Peyer's patch (tissue), 4 donors: Measurements from ENCODE around the gene EID1.
A peak's percentile ranks its signal among the peaks of the same experiment; 100 is the strongest.

Source experiments
- CTCF ChIP-seq, 6 experiments: fragments of 450-650 bp in 4 of 6; fragments of 200-600 bp in 2 of 6; sonication (generic) in 1 of 6; IDR thresholded peaks; one replicate each; pipeline ENCODE4 v1.5.1; 2017 to 2019; ENCODE audit warnings: antibody characterized with exemption in 6 of 6, mild to moderate bottlenecking in 3 of 6, moderate library complexity in 1 of 6
- POLR2A ChIP-seq, 2 donors: fragments of 450-650 bp; IDR thresholded peaks; one replicate each; pipeline ENCODE4 v1.5.1; 2017; ENCODE audit warnings: antibody characterized with exemption in 2 of 2, mild to moderate bottlenecking in 2 of 2, moderate library complexity in 2 of 2

DNA sequence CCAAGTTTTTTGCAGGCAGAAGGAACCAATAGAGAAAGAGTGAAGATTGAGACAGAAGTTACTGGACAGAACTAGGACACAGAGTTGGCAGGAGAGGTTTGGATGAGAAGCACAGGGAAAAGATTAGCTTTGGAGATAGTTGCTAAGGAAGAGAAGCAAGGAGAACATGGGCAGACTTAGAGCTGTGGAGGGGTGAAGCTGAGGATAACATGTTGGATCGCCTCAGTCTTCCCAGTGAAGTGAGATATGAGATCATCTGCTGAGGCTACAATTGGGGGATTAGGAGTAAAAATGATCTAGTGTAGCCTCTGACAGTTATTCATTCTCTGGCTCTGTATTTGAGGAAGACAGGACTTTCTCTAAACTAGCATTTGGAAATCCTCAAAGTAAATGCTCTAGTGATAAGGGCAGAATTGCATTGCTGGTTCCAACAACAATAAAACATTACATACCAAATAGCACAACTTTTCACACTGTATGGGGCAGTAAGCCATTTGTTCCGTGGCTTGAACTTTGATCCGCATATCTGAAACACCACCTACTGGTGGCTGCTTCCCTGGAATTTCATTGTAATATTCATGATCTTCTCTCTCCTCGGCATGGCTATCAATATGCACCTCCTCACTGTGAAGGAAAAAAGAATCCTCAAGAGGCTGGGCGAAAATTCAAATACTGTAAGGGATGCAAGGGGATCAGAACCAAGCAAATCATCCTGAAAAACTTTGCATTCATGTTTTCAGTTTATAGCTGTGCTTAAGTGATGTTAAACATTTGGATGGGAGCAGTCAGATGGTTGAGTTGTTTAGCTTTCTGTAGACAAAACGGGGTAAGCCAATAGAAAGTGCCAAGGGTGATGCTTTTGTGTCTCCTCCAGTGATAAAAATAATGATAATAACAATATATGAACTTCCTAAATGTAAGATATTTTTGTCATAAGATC, 22.2 kb upstream of the EID1 start:
- TF ChIP-seq CTCF (IDR thresholded peaks at IDR 0.05) (peak in 5 of 6 experiments; percentile 13 to 70 (median 60)), POLR2A (IDR thresholded peaks at IDR 0.05) (no peak)
